ENCODE results near the gene ADD1.

DNA sequence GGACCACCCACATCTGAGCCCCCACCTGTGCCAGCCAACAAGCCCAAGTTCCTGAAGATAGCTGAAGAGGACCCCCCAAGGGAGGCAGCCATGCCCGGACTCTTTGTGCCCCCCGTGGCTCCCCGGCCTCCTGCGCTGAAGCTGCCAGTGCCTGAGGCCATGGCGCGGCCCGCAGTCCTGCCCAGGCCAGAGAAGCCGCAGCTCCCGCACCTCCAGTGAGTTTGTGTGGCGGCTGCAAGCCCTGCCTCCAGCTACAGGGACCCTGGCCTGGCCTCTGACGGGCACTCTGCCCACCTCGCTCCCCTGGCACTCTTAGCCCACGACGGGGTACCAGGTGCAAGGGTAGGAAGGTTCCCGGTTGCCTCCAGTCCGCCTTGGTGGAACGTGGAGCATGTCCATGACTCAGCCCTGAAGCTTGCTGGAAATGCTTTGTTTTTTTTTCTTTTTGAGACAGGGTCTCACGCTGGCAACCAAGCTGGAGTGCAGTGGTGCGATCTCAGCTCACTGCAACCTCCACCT, 13.7 kb upstream of the ADD1 start:
- TF ChIP-seq CTCF (IDR thresholded peaks at IDR 0.05): no peak
- no peak for TF ChIP-seq EP300 (IDR thresholded peaks at IDR 0.05)
- TF ChIP-seq POLR2A (IDR thresholded peaks at IDR 0.05): no peak

Measured in tibial nerve (tissue), 4 donors.